ENCODE data around the gene PPP2R2B.

The PPP2R2B gene

DNA sequence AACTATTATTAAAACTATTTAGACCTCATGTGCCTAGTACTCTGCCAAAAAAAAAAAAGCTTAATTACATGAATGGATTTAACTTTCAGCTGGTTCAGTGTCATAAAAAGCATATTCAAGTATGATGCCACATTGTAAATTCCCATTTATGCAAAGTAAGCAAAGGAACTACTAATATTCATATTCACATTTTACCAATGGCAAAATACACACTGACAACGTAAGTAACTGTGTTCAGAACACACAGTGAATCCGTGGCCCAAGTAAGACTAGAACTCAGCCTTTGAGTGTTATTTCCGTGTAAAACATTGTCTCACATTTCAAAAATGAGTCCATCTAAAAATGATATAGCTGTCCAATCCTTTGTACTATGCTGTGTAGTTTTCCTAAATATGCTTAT is 56.8 kb downstream of the PPP2R2B start:
- no peak for DNase-seq

DNA sequence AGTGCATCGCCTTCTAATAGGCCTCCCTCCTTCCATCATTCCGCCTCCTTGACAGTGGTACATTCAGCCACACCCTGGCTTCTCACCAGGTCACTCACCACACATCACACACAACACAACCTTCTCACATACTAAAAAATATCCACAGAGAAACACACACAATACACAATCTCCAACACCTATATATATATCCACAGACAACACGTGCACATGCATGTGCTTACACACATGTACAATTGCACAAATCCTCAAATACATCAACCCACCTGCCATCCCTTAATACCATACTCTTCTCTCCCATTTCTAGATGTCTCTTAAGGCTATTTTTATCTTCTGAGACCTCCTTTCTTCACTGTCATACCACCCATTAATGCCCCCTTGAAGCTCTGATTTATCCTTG is 57.6 kb downstream of the PPP2R2B start:
- no peak for DNase-seq

DNA sequence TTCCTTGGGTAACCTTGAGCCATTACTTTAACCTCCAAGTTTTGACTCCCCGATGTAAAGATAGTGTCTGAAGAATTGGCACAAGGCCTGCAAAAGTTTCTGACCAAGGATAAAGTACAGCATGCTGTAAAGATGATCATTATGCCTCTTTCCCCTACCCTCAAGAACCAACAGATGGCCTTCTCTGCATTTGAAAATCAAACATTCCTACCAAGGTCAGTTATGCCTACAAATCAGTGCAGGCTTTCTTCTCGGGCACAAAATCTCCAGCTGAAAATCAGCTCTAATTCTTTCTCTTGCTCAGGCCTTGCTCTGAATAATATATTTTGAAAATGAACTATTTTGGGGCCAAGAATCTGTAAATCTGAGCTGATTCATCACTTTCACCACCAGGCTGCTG is 59.7 kb downstream of the PPP2R2B start:
- no peak for DNase-seq

DNA sequence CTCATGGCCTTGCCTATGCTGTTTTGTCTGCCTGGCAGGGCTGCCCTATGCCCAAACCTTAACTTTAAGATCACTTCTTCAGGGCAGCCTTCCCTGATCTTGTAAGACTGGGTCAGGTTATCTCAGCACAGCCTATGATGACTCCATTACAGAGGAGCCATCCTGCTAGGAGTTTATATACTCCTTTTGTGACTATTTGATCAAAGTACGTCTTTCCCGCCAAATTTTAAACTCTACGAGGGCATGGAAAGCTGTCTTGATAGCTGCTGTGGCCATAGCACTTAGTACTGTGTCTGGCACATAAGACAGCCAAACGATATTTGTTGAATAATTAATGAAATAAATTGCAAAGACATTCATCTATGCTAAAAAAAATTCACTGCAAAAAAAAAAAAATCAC is 60.6 kb downstream of the PPP2R2B start:
- no peak for DNase-seq

DNA sequence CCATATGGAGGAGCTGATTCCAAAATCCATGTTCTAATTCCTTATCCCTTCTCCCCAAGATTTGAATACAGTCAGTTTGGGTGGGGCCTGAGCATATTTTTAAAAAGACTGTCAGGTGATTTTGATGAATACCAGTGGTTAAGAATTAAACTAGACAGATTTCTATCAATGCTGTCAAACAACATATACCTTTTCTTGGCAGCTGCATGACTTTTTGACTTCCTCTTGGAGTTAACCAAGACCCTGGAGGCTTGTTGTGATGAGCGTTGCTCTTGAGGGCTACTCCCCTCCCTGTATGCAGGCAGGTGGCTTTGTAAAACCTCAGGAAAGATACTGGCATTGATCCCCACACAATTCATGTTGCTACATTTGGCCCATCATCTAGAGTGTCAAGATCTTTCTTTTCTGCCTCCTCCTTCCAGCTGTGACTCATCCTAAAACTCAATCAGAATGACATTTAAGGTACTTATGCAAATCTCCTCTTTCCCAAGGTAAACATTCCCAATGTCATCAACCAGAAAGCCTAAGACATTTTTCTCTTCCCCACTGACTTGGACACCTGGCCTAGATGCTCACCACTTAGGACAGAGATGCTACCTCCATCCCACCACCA is 61.7 kb downstream of the PPP2R2B start:
- no peak for DNase-seq

DNA sequence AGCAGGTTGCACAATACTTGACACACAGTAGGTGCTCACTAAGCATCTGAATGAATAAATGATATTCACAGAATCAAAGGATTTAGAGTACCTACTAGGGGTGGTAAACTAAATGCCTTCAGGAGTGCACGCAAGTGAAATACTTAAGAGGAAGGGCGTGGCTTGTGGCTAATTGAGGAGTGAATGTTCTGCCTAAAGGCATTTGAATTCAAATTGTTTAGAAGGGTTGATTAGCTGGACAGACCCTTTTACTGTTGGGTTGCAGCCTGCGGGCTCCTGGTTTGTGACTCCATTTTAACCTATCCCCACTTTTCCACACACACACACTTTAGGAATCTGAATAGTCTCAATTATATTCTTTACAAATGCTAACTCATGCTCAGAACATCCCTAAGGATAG is 63.1 kb downstream of the PPP2R2B start:
- DNase-seq: no peak

DNA sequence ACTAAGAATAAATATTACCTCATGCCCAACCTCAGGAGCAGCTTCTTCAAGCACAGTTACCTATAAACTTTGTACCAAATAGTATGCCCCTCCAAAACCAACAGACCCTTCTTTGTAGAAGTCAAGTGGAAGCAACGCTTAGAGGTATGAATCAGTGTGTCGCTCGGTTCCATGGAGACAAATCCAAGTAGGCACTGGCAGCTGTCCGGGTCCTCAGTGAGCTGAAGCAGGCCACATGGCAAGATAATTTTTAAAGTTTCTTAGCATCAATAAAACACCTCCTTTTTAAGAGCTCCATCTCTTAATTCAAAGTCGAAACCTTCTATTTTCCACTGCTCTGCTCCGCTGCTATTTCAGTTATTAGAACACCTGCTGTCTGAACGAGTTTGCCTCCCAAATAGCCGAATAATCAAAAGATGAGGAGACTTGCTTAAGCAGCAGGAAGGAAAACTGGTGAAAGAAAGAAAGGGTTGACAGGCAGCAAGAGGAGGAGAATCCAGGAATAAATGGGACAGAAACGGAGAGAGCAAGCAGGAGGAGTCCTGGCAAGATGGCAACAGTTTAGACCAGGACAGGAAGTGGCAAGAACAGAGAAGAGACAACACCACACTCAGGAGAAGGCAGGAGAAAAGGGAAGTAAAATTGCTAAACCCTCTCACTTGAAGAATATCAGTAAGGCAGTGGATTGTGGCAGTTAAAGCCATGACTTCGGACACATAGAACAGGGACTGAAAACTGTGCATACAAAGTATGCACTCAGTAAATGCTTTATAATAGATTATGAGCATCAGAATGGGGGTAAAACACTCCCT is 65.0 kb downstream of the PPP2R2B start:
- DNase-seq: no peak

DNA sequence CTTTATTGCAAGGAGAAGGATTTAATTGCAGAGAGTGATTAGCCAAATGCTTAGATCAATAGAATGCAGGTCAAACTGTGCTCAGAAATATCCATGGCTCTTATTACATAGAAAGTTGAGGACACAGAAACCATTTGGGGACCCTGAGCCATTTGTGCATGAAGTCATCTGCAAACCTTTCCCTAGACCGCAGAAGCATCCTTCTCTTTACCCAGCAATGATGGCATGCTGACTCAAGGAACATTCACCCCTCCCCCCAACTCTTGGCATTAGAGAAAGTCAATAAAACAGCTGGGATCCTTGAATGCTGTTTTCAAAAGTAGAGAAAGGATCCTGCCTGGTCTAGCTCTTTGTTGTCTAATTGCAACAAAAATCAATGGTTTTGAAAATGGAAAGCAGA is 73.5 kb downstream of the PPP2R2B start:
- DNase-seq: no peak

DNA sequence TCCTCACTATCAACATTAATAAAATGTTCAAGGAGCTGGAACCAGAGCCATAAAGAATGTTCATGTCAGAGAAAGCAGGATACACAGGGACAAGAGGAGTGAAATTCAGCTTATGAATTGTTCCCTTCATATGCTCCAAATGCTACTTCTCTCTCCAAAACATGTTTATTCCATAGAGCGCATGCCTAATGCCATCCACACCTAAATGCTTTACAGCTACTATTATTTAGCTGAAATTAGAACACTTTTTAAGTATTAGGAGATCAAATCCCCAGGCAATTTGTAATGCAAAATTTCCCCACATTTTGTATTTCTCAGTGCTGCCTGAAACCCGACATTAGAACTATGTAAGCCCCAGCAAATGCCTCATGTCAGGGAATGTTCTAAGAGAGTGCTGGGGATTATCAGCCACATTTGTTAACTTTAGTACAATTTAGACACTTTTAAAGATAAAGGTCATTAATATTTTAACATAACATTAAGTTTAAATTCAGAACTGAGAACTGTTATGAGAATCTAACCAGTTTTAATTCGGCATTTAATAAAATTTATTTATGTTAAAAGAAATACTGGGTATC is 75.5 kb downstream of the PPP2R2B start:
- no peak for DNase-seq

DNA sequence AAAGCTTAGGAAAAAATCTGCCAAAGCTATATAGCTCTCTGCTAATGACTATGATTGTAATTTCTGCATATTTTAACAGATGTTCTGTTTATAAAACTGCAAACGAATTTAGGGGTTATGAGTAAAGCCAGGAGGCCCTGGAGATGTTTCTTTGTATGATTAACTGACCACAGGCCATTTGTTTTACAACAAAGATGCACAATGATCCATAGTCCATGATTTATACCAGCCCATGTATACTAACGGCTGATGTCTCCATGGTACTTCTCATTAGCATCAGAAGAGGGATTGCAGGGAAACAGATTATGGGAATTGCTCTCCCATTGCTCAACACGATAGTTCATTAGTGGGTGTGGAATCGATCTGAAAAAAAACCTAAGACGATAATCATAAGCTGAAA is 78.9 kb downstream of the PPP2R2B start:
- no peak for DNase-seq

DNA sequence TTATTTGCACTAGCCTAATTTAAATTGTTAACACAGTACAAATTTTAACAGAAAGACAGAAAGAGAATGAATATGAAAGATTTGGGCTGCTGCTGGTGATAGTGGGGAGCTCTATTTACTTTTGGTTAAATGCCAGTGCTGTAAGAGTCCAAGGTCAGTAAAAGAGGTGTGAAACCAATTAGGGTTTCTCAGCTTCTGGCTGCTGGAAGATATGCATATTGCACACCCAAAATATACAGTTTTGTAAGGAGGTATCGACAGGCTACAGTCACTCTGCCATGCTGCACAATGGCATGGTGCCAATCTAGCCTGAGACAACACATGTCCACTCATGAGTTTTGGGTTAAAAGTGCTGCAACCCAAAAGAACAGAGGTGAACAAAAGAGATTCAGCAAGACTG is 79.3 kb downstream of the PPP2R2B start:
- DNase-seq: no peak

DNA sequence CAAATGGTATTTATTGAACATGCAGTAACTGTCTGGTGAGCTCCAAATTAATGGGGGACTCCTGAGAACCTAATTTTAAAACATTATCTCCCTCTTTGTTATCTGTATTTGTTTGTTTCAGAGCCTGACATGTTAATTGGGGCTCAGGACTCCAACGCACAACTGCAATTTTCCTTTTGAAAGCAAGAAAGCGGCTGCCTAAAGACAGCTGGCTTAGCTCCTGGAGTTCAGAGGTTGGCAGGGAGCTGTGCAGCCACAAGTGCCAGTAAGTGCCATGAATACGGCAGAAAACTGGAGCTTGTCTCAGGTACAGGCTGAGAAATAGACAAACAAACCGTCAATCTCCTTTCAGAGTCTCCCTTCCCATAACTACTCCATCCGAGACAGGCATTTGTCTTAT is 80.9 kb downstream of the PPP2R2B start:
- DNase-seq: no peak

DNA sequence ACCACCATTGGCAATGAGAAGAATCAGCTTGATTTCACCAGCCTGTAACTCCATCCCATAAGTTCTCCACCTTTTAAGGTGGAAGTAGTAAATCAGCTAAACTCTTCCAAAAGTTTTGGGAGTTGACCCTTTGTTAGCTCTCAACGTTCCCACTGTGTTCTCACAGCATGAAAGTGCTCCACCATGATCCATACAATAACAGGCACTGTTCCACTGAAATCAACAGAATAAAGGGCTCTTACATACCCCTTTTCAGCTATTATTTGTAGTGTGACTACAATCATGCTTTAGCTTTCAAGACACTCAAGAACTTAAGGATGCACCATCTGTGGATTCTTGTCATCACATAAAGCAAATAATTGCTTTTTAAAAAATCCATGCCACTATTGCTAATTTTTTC is 81.6 kb downstream of the PPP2R2B start:
- no peak for DNase-seq

DNA sequence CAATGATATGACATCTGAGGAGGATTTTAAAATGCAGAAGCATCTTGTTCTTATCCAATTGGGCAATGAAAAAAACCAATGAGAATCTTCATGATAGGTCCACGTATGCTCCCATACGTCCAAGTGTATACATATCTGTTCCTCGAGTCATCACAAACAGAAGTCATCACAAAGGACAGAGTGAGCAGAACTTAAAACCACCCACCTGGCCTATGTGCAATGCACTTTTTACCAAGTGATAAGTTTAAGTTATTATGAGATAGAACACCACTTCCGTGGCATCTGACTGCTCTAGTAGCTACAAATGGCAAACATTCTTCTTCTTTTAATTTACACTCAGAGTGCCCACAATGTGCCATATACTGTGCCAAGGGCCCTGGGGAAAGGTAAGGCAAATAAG is 82.4 kb downstream of the PPP2R2B start:
- no peak for DNase-seq

DNA sequence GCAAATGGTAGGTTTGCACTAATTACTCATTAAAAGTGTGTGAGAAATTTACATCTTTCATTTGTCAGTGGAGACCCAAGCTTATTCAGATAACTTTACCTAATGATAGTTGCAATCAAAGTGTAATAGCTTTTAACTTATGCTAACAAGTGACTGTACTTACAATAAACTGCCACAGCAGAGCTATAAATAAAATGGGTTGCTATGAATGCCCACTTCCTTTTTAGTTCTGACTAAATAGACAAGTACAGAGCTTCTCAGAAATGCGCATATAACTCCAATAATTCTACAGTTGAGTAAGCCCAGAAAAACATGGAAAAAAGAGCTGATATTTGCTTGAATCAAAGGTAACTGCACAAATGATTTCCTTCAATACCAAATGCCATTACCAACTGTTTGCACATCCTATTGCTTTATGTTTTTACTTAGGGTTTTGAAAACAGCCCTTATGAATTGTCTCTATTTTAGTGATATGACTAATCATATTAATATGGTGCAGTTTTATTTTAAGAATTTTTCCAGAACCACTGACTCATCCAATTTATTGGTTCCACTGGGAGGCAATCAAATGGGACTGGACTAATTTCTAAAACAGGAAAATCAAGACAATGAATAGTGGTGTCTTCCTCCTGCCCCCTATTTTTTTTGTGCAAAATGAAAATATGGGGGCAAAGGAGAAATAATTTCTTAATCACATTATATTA is 84.1 kb downstream of the PPP2R2B start:
- DNase-seq: no peak

DNA sequence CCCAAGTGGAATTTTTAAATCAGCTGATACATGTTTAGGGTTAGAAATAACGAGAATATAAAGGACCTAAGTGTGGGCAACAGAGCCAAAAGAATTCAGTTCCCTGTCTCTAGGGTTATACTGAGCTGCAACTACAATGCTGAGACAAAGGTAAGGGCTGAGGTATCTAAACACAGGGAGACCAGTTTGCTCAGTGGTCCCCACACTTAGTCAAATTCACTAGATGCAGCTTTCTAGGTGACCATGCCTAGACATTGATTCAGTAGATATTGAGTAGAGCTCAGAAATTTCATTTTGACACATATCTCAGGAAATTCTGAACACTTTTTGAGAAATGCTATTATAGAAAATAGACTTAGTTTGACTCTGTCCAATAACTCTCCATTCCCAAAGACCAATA is 84.8 kb downstream of the PPP2R2B start:
- no peak for DNase-seq

DNA sequence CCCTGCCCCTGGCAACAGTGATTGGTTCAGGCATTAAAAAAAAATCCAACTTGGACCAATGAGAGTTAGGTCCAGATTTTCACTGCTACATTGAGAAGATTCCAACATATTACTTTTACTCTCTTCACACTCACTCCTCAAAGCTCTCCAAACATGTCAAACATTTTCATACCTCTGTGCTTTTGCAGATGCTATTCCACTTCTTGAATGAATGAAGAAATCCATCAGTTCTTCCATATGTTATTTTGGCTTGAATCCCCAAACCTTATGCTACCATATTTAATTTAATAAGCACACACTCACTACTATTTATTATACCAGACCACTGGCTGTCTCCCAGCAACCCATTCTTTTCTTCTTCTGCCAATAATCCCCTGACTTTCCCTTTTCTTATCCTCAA is 87.1 kb downstream of the PPP2R2B start:
- DNase-seq: no peak

DNA sequence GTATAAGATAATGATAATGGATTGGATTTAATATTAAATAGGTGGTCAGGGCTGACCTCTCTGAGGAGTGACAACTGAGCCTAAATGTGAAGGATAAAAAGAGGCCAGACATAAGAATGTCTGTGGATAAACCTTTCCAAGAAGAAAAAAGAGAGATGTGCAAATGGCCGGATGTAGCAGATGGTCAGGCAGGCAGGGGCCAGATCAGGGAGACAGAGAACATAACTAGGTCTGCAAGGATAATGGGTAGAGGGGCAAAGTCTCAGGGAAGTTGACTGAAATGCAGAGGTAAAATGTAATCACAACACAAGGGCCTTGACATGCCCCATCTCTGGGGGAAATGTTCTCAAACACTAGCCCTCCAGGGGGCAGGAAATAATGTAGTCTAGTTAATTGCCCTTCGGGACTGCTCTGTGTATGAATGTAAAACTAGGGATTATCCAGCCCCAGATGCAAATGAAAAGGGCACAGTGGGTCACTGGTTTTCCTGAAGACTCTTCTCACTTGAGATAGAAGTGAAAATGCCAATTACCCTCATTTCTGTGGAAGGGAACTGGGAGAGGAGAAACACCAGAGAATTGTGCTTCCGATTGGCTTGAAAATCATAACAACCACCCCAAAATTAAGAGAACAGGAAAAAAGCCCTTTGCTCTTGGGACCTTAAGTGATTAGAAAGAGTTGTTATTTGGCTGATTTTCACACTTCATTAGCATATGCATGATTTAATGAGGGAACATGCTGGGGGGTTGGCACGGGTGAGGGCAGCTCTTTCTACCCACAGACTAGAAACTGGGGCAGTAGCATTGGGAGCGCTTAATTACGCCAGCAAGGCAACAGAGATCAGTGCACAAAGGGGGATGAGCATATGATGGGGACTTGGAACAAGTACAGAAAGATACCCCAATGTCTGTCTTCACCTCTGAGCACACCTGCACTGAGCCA is 88.6 kb downstream of the PPP2R2B start:
- no peak for DNase-seq

DNA sequence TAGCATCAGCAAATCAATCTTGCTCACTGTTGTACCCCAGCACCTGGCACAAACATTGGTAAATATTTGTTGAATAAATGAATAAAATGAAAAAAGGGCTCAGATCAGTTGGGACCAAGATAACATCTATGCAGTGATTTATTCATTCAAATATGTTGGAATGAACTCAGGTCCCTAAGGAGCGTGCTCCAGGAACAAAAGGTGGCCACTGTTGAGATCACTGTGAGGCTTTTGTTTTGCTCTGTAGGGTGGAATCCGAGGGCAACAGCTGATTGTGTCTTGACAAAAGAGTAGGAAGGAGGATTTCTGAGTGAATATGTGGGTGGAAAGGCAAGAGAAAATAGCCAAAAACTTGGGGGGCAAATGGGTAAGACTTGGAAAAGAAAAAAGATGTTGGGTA is 89.7 kb downstream of the PPP2R2B start:
- DNase-seq: no peak

DNA sequence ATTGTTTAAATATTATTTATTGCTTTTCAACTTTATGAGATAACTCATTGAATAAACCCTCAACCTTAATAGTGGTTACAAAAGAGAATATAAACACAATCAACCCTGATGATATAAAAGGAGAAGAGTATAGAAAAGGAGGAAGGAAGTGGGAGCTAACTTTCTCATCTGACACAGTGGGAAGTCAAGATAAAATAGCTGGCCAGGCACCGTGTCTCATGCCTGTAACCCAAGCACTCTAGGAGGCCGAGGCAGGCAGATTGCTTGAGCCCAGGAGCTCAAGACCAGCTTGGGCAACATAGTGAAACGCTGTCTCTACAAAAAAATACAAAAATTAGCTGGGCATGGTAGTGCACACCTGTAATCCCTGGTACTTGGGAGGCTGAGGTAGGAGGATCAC is 93.5 kb downstream of the PPP2R2B start:
- DNase-seq: no peak

DNA sequence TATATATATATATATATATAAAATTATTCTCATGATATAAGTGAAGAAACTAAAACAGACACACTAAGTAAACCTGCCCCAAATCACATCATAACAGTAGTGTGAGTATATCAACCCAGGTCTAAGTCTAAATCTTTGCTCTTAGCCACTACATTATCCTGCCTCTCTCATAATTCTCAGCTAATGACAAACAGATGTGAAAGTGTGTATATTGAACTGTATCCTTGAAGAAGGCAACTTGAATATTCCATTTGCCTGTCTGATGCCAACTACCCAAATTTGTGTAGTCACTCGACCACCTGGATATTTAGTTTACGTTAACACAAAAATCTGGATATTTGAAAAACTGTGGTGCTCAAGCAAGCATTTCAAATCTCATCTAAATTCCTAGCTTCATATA is 97.4 kb downstream of the PPP2R2B start:
- no peak for DNase-seq

DNA sequence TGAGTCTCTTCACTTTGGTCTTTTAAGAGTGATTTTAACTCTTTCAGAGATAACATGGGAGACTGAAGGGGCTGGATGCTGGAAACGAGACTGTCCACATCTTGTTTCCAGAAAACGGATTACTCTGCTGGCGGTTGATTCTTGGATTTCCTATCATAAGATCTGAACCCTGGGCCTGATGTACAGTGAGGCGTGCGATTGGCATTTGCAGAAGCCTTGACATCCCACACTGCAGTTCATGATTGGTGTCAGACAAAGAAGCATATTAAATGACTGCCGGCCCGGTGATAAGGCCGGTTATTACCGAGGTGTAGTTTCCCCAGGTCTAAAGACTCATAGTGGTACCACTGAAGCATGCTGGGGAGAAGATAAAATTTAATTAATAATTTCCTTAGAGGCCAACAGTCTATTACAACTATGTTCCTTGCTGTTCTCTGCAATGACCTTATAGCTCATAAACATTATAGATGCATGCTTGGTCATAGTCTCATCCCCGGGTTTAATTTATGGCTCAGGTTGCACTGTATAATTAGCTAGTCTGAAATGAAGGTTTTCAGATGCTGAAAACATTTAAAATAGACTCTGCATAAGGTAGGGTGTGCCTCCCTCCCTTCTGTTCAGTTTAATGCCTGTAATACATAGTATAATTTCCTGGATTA is 99.2 kb downstream of the PPP2R2B start:
- DNase-seq: no peak

Data from activated T-cell treated with anti-CD3 and anti-CD28 coated beads, Interleukin-2, amount 50 U/mL, for 48 hours (primary cell).